Placental epithelial cell (primary cell): ENCODE measurements around the gene SDR42E2. TPM values are rescaled to one million over a fixed set of nuclear protein-coding genes. Genes with fewer than 3 reads are reported as not detected.

Source experiments
- total RNA-seq: library from RNA; depleted of rRNA; stranded (reverse); fragments of >200 nt; gene quantifications from 2 replicates; pipeline ENCODE4 v1.2.3, GENCODE V29; 2012

SDR42E2 gene
- total RNA-seq, result not detected in 2 replicates

DNA sequence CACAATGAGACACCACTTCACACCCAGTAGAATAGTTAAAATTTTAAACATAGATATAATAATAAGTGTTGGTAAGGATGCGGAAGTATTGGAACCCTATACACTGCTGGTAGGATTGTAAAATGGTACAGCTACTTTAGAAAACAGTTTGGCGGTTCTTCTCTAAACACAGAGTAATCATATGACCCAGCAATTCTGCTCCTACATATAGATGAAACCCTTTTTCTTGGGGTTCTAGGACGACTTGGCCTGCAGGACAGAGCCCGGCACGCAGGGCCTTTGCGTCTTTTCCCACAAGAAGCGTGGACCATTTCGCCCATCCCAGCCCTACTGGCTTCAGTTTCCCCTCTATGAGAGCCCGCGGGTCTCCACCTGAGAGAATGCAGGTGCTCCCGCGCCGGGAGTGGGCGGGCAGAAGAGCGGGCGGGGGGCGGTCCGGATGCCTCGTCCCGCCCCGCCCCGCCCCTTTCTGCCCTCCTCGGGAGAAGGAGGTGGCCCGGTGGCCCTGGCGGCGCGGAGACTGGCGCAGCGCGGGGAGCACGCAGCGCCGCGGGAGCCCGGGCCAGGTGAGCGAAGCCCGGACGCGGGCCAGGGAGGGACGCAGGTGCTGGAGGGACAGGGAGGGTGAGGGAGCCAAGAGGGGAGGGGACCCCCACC is at the start of gene SDR42E2:
SDR42E2 (plus strand) TSS at position 508 of the 657 bp plus-strand sequence. CDS start 3,077 bp downstream, outside the sequence.

DNA sequence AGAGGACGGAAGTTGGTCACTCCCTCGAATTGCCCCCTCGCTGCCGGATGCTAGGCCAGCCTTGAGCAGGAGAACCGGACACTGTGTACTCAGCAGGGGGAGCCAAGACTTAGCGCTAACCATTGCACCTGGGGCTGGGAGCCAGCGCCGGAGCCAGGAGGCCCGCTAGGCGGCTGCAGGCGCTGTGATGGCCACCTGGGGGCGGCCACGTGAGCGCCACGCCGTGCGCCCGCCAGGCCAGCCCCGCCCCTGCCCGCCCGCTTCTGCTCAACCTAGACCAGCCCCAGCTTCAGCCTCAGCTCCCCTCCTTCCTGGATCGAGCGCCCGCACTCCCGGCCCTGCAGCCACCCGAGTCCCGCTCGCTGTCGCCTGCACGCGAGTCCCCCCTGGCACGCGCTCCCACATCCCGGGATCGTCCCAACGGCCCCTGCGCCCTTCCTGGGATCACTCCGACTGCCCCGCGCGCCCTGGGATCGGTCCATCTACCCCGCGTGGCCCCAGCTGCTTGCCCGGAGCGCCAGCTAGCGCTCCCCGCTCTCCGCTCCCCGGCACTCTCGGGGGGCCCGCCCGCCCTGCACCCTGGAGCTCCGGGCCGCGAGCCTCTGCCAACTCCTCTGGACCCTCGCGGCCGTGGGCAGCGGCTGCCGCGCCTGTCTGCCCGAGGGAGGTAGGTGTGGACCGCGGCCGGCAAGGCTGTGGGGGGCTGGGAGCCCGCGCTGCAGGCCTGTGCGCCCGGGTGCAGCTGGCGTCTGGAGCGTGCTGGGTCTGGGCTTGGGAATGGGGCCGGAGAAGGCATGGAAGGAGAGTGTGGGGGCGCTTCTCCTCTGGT is 43.9 kb downstream of the SDR42E2 start, which contains the start of gene EEF2K:
EEF2K (plus strand) TSS at position 266 of the 829 bp plus-strand sequence. CDS start 19,452 bp downstream, outside the sequence.

Other genes starting within 250 kb of the SDR42E2 start
- gene UQCRC2, start 209.1 kb upstream of the SDR42E2 start, total RNA-seq, result 146 and 147 TPM in 2 replicates
- not detected in 2 replicates for gene PDZD9, start 161.4 kb upstream of the SDR42E2 start, total RNA-seq
- gene MOSMO, start 154.4 kb upstream of the SDR42E2 start, total RNA-seq, result 8.6 and 9.1 TPM in 2 replicates
- gene VWA3A, start 70.0 kb upstream of the SDR42E2 start, total RNA-seq, result not detected in 2 replicates
- 28.3 and 29.2 TPM in 2 replicates for gene EEF2K, start 43.8 kb downstream of the SDR42E2 start, total RNA-seq
- 22.0 and 29.6 TPM in 2 replicates for gene POLR3E, start 134.9 kb downstream of the SDR42E2 start, total RNA-seq
- 23.9 and 47.3 TPM in 2 replicates for gene CDR2, start 212.1 kb downstream of the SDR42E2 start, total RNA-seq